HuH-7 (cell line): ENCODE data around the gene C1QTNF6.

Experiments
- DNase-seq: peaks from one replicate; pipeline ENCODE4 v3.0.0; 2011; ENCODE audit warnings: low spot score

Gene C1QTNF6

DNA sequence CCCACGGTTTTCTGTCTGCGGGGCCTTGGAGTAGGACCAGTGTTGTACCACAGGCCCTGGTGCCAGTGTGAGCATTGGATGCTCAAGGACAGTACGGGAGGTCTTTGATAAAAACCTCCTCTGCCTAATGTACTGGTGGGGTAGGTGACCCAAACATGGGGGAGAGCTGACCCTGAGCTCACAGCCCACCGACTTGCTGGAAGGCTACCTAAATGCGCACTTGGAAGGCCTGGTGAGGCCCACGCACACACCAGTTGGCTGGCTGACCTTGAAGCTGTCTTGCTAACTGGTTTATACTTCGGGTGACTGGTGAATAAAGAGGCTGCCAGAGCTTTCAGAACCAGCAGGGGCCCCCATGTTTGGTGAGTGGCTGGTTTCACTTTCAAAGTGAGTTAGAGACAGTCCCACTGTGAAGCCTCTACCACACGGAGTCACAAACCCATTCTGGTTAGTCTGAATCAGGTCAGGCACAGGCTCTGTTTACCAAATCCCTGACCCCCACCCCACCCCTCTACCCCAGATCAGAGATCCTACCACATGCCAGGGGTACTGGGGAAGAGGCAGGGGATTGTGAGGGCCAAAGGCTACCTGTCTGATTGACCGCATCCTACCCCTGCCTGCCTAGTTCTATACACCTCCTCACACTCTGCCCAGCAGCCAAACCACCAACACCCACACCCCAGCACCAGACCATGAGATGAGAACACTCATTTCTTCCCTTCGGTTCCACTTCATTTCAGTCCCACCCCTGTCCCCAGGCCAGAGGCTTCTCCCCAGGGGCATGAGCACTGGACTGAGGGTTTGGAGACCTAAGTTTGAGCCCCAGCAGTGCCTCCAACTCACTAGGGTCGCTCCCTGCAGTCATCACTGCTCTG is 25.6 kb downstream of the C1QTNF6 start:
- no peak for DNase-seq

DNA sequence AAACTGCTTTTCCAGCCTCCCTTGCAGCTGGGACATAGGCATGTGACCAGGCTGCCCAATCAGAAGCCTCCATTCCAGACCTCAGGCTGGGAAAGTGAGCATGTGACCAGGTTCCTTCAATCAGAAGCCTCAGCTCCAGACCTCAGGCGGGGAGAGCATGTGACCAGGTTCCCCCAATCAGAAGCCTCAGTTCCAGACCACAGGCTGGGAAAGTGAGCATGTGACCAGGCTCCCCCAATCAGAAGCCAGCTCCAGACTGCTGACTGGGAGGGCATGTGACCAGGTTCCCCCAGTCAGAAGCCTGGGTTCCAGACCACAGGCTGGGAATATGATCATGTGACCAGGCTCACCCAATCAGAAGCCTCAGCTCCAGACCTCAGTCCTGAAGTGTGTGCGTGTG is 26.6 kb downstream of the C1QTNF6 start:
- DNase-seq: no peak

DNA sequence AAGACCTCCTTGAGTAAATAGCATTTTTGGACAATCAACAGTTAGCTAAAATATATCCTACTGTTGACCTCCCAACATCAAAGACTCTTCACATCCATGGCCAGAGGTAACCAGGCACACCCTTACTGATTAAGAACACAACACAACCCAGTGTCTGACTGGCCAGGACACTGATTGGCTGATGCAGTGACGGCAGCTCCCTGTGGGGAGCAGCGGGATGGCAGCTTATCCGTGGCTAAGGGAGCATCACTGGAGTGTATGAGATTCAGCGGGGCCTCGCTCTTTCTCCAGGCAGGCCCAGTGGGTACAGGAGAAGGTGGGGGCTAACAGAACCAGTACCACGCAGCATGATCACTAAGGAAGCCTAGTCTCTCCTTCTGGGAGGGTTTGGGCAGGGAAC is 28.0 kb downstream of the C1QTNF6 start:
- DNase-seq: no peak

DNA sequence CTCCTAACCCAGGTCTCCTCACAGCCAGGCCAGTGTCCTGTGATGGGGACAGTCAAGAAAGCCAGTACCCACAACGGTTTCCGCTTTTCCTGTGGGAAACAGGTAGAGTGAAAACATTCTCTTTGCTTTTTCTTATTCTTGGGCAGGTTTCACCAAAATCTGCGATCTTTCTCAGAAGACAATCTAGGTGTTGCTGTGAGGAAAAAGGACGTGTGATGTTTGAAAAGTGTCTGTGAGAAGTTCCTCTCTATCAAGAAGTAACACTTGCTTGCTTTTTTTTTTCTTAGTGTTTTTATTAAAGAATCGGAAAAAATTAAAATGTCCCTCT is 29.1 kb downstream of the C1QTNF6 start:
- no peak for DNase-seq

DNA sequence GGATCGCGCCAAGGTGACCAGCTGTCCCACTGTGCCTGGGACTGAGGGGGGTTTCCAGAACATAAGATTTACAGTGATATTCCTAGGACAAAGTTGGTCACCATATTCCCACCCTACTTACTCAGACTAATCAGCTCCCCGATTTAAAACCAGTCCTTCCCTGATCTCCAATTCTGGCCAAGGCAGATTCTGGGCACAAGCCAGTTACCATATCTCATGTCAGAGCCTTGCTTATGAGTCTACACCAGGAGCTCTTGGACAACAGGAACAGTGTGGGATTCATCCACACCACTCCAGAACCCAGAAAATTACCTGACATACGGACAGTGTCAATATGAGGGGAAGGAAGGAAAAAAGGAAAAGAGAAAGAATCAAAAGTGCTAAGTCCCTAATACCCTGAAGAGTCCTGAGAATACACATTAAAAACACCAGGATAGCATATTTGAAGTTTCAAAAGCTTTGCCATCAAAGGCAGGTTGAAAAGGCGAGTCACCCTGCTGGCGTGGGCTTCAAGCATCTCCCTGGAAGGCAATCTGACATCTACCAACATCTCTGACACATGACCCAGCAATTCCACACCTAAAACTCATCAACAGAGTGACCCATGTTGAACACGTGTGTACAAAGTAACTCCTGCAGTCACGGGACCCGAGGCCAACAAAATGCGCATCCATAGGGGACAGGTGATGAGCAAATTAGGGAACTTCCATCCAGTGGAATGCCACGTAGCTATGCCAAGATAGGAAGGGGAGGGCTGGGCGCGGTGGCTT is 30.3 kb downstream of the C1QTNF6 start:
- DNase-seq: no peak

DNA sequence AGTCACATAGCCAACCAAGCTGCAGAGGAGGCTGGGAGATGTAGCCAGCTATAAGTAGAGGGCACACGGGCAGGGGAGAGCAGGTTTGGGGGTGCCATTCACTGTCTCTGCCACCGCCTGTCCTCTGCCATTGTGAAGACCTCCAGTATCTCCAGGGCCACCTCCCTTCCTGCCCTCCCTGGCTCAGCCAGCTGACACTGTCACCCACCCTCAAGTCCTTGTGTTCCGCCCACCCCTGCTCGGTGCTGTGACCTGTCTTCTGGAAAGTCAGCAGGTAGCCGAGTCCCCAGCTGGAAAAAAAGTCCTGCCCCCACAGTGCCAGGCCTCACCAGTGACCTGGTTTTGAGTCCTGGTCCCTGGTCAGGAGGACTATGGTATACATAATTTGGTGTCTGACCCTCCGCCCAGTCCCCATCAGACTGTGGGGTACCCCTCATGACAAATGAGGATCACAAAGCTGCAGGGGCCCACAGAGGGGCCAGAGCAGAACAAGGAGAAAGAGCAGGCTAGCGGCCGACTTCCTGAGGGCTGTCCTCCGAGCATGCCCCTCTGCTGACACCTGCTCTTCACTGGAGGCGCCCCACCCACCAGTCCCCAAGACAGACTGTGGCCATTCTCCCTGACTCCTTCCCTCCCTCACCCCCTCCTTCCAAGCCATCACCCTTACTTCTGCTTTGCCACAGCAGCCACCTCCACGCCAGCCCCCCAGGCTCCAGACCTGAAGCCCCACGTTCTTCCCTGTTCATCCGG is 31.2 kb downstream of the C1QTNF6 start:
- no peak for DNase-seq

DNA sequence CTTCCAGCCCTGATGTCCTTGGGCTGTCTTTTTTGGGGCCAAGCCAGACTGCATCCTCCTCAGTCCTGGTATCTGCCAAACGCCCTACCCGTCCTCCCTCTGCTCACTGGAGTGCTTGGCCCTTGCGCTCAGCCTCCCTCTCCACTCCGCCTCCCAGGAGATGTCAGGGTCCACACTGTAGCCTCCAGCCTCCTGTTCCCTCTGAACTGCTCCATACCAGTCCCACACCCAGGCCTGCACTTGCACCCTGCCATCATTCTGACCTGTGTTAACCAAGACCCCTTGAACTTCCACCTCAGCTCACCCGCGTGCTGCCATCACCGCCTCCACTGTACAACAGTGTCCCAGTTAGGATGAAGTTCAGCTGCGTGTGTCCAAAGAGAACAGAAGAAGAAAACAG is 32.1 kb downstream of the C1QTNF6 start:
- DNase-seq: no peak

DNA sequence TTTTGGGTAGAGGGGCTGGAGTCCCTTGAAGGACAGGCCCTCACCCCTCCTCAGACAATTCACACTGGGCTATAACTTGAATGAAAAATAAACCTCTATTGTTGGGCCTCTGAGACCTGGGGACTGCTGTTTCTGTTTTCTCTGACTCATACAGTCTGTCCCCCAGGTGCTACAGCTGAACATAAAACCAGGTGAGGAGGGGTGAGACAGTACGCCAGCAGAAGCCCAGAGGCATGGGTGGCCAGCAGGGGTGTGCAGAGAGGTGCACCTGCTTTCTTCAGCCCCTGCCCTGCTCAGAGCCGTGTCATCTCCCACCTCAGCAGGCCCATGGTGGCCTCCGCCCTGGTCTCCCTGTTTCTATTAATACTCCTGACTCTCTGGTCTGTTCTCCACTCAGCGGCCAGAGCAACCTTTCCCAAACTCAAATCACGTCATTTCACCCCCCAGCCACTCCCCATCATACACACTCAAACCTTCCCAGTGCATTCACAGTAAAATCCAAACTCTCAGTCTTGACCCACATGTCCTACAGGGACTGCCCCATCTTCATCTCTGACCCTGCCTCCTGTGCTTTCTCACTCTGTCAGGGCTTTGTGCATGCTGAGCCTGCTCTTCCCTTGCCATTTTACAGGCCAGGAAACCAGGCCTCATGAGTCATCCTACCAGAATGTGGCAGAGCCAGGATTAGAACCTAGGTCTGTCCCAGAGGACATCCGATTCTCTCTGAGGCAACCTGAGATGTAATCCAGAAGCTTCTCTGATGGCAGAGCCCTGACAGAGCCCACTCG is 32.9 kb downstream of the C1QTNF6 start:
- no peak for DNase-seq

DNA sequence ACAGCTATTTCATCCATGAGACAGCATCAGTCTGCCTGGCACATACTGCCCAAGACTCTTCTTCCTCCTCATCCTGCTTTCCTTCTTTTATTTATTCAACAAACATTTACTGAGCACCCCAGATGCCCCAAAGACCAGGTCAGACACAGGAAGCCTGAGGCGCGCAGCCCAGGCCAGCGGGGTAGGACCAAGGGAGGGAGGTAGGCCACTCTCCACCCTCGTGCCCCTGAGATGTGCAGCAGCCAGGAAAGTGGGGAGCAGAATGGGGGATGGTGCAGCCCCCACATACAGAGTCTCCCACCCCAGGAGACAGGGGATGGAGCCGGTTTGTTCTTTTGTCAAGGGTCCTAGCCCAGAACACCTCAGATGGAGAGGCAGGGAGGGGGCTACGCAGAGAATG is 34.1 kb downstream of the C1QTNF6 start:
- DNase-seq: no peak

DNA sequence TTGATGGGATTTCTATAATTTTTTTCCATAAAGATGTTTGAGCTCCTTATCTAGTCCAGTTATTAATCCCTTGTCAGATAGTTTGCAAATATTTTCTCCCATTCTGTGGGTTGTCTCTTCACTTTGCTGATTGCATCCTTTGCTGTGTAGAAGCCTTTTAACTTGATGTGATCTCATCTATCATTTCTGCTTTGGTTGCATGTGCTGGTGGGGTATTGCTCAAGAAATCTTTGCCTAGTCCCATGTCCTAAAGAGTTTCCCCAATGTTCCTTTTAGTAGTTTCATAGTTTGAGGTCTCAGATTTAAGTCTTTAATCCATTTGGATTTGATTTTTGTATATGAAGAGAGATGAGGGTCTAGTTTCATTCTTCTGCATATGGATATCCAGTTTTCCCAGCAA is 36.6 kb downstream of the C1QTNF6 start:
- no peak for DNase-seq

DNA sequence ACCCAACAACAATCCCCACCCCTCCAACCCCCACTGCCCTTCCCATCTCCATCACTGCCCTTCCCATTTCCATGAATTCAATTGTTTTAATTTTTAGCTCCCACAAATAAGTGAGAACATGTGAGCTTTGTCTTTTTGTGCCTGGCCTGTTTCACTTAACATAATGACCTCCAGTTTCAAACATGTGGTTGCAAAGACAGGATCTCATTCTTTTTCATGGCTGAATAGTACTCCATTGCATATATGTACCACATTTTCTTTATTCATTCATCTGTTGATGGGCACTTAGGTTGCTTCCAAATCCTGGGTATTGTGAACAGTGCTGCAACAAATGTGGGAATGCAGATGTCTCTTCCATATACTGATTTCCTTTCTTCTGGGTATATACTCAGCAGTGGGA is 37.3 kb downstream of the C1QTNF6 start:
- DNase-seq: no peak

DNA sequence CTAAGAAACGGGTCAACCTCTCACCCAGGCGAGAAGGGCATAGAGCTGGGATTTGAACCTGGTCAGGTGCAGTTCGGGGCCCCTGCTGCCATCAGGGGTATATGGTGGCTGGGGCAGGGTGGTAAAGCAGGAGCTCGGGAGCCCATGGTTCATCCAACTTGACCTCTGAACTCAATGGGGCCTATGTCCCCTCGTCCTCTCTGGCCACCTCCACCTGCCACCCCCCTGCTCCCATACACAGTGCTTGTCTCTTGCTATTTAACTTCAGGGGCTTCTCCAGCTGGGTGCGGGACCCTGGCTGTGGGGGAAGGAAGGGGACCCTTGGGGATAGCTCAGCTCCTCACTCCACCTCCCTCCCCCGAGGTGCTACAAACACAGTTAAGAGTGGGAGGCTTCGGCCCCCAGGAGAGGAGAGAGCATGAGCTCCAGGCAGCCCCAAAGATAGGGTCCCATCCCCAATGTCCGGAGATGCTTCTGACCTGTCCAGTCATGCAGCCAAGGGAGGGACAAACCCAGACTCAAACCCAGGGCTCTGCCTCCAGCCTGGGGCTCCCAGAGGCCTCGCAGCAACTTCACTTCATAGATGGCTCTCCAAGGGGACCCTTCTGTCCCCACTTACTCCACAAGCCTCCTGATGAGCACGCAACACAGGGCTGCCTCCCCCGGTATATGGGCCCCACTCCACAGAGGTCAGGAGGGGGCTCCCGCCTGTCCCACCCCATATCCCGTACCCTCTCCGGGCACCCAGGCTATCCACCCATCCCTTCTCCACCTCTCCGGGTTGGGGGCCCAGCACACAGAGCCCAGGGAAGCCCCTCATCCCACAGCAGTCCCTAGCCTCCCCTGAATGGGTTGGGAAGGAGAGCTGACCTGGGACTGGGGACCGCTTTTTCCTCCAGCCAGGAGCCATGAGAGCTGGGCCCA is 39.0 kb downstream of the C1QTNF6 start:
- no peak for DNase-seq

DNA sequence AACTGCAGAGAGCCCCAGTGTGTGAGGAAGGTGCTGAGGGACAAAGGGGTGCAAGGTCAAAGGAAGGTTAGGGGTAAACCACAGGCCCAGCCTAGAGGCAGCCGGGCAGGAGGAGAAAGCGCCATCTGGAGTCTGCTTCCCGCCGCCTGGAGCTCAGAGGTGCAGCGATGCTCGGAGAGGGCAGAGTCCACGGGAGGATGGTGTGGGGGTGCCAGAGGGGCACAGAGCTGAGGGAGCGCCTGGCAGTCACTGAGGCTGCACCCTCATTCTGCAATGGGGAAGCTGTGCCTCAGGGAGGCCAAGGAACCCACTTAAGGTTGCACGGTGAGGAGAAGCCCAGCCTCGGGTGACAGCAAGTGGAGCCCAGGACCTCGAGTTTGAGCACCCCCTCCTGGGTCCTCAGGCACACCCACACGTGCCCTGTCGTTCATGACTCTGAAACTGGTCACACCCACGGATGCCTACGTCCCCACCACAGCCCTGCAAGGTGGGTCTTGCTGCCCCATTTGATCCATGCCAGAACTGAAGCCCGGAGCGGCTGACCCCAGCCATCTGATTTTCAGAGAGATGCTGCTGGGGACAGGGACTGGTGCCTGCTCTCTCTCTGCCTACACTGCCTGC is 39.9 kb downstream of the C1QTNF6 start:
- no peak for DNase-seq

DNA sequence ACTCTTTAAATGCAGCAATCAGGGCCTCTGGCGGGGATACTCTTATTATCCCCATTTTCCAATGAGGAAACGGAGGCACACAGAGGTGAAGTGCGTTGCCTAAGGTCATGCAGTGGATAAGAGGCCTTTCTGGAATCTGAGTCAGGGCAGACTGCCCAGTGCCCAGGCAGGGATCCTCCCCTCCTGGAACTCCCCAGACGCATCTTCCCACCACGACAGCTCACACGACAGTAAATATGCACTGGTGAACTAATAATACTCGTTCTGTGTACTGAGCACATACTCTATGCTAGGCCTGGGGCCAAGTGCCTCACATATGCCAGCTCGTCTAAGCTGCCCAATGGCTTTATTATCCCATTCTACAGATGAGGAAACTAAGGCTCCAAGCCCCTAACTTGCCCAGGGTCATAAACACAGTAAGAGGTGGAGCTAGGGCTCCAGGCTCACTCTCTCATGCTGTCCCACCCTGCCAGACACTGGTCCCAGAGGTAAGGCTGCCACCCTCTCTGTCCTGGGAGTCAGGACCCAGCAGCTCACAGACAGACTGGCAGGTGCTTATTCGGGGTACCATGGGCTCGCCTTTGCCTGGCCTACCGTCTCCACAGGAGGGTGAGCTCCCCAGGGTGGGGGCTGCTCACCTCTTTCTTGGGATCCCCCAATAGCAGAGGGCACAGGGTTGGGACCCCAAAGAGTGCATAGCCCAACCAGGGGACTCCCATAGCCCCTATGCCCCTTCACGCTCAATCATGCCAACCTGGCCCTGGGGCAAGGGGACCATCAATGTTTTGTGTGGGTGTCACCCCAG is 40.7 kb downstream of the C1QTNF6 start:
- no peak for DNase-seq

DNA sequence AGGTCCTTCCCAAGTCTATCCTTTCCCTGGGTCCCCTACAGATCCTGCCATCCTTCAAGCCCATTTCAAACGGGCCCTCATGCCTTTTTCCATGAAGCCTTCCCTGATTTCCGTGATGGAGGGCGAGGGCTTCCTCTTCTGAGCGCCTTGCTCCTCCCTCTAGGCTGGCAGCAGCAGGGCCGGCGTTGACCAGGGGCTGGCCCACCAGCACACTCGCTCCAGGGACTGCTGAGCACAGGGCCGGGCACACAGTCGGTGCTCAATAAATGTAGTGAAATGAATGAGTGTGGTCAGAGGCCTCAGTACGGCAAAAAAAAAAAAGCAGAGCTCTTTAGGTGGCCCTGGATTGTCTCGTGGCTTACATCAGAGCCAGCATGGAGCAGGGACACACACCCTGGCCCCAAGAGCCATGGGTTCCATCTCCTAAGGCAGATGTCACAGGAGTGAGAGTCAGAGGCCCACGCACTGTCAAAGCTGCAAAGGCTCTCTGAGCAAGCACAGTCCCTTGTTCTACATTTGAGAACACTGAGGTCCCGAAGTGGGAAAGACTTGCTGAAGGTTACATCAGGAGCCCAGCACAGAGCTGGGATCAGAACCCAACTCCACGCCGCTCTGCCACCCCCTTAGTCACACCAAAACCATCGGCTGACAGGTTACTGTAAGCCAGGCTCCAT is 41.4 kb downstream of the C1QTNF6 start:
- no peak for DNase-seq

DNA sequence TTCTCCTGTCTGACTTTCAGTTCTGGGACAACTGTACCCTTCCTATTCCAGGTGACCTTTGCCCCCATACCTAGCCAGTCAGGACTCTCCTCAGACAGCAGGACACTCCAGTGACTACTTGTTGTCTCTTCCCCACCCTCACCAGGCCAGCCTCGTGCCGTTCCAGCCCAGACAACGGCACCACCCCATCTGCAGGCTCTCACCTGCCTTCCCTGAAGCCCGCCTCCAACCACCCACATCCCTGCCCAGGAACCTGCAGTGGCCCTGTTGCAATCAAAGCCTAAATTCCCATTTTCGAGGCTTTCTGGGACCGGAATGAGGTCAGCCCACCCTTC is 42.0 kb downstream of the C1QTNF6 start:
- DNase-seq: no peak

DNA sequence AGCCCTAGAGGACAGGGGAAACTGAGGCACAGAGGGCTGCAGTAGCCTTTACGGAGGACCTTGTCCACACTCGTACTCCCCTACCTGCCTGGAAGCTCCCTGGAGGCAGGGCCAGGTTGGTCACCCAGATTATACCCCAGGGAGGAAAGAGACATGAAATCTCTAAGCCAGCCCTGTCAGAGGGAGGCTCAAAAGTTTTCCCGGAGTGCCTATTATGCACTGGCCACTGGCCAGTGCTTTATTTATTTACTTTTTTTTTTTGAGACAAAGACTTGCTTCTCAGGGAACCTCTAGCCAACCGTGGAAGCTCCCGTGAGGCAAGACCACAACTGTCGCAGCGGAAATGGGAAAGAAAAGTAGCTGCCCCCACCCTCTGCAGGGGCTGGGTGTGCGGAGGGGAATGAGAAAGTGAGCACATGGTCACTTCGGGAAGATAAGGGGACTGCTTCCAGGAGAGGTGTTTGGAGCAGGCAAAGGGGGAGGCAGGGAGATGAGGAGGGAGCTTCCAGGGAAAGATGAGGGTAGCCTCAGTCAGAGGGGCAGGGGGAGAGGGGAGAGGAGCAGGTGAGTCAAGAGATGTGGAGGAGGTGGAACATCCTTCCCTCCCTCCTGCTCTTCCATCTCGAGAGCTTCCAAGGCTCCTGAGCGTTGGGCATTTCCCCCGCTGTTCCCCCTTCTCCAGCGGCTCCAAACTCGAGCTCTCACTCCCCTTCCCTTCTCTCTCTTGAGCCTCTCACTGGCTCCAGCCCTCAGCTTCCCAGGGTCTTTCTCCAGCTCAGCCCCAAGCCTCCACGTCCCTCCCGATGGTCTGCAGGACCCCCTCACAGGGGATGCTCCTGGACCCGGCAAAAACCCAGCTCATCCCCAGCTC is 42.6 kb downstream of the C1QTNF6 start:
- no peak for DNase-seq

DNA sequence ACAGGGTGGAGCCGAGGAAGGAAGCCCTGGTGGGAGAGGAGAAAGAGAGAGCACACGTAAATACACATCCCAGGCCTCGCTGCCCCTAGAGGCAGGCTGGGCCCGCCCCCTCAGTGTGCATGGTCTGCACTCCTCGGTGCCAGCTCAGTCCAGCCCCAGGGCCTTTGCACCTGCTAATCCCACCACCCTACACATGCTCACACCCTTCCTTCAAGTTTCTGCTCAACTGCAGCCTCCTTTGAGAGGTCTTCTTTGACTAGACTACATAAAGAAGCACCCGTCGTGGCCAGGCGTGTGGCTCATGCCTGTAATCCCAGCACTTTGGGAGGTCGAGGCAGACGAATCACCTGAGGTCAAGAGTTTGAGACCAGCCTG is 43.9 kb downstream of the C1QTNF6 start:
- DNase-seq: no peak
